DOHH2 (cell line): ENCODE results near the gene SNTB2.
A peak's percentile ranks its signal among the peaks of the same experiment; 100 is the strongest.

Source experiments
- H3F3A ChIP-seq: fragments of 200-600 bp; sonication (generic), shearing (Covaris generic); 2 replicates; pipeline ENCODE4 v1.6.0; 2016; ENCODE audit warnings: antibody characterized with exemption, mild to moderate bottlenecking; ENCODE audit not compliant: control insufficient read depth, insufficient read depth
- H3K27ac ChIP-seq: fragments of 200-600 bp; sonication (generic); 2 replicates; pipeline ENCODE4 v1.5.1; 2014; ENCODE audit warnings: low read depth, mild to moderate bottlenecking, low read length, moderate library complexity
- H3K27me3 ChIP-seq: fragments of 200-600 bp; sonication (generic); 2 replicates; pipeline ENCODE4 v1.6.1; 2014; ENCODE audit warnings: mild to moderate bottlenecking, low read length, mixed read lengths; ENCODE audit not compliant: control insufficient read depth
- H3K36me3 ChIP-seq: fragments of 200-600 bp; sonication (generic); 2 replicates; pipeline ENCODE4 v1.6.1; 2014; ENCODE audit warnings: mild to moderate bottlenecking, low read length, moderate library complexity, mixed read lengths; ENCODE audit not compliant: control insufficient read depth
- H3K4me1 ChIP-seq: fragments of 200-600 bp; sonication (generic); 2 replicates; pipeline ENCODE4 v1.6.1; 2014; ENCODE audit warnings: mild to moderate bottlenecking, low read length, mixed read lengths; ENCODE audit not compliant: control insufficient read depth
- H3K4me2 ChIP-seq: fragments of 200-600 bp; sonication (generic); 2 replicates; pipeline ENCODE4 v1.6.0; 2014; ENCODE audit warnings: mild to moderate bottlenecking, low read length, moderate library complexity
- H3K4me3 ChIP-seq: fragments of 200-600 bp; sonication (generic); 2 replicates; pipeline ENCODE4 v1.5.1; 2014; ENCODE audit warnings: mild to moderate bottlenecking, low read length, mixed read lengths
- H3K79me2 ChIP-seq: fragments of 200-600 bp; sonication (generic); 2 replicates; pipeline ENCODE4 v1.6.1; 2014; ENCODE audit warnings: mild to moderate bottlenecking, low read length, mixed read lengths; ENCODE audit not compliant: control insufficient read depth
- H3K9me2 ChIP-seq: fragments of 200-600 bp; sonication (generic); replicated peaks from 2 replicates; pipeline ENCODE4 v1.6.1; 2014; ENCODE audit warnings: mild to moderate bottlenecking, low read length, mixed read lengths; ENCODE audit not compliant: control insufficient read depth
- H3K9me3 ChIP-seq: fragments of 200-600 bp; sonication (generic); 2 replicates; pipeline ENCODE4 v1.6.1; 2014; ENCODE audit warnings: antibody characterized with exemption, low read length, mixed read lengths; ENCODE audit not compliant: control insufficient read depth, insufficient read depth
- H4K20me1 ChIP-seq: fragments of 200-600 bp; sonication (generic); 2 replicates; pipeline ENCODE4 v1.6.0; 2014; ENCODE audit warnings: low read depth, mild to moderate bottlenecking, antibody characterized with exemption, low read length, moderate library complexity; ENCODE audit not compliant: control insufficient read depth, insufficient read depth
- EZH2phosphoT487 ChIP-seq: fragments of 200-600 bp; sonication (generic); IDR thresholded peaks from 2 replicates; pipeline ENCODE4 v1.6.1; 2017; ENCODE audit warnings: borderline replicate concordance, mild to moderate bottlenecking, antibody characterized with exemption, low read length, moderate library complexity, mixed read lengths
- TF ChIP-seq, protein P1 (sequence below): fragments of 200-600 bp; sonication (generic); IDR thresholded peaks from one replicate; pipeline ENCODE4 v1.5.1; 2014; ENCODE audit warnings: antibody characterized with exemption, mild to moderate bottlenecking, low read depth, low read length; ENCODE audit not compliant: poor library complexity, severe bottlenecking

The SNTB2 gene

DNA sequence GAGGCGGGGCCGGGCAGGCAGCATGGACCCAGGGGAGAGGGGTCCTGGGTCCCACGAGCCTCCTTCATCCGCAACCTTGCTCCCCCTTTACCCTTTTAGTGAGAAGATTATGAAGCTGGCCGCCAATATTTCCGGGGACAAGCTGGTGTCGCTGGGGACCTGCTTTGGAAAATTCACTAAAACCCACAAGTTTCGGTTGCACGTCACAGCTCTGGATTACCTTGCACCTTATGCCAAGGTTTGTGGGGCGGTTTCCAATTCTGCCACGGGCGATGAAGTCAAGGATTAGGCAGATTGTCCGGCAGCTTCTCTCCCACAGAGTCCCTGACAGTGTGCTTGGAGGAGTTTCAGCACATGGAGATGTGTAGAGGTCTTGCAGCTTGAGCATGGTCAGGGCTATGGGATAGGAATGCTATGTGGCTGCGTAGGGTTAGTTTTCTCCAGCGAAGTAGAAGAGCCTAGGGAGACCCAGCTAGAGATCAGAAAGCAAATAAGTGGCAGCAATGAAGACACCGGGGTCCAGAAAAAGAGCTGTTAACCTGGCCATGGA is 153.2 kb downstream of the SNTB2 start:
- H3K79me2 ChIP-seq, result peaks cover 62% of the 10 kb centered on the region

DNA sequence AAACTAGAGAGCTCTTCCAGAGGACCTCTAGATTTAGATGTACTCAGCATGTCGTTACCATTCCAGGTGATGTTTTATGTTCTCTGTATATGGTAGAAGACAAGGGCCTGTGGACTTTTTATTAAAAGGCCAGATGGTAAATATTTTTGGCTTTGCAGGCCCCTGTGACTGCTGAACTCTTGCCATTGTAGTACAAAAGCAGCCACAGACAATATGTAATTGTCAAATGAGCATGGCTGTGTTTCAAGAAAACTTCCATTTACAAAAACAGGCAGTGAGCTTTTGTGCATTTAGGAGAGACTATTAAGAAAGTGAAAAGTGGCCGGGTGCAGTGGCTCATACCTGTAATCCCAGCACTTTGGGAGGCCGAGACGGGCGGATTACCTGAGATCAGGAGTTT is 157.2 kb downstream of the SNTB2 start:
- Histone ChIP-seq H4K20me1 (no peaks in the 10 kb centered on the region; the same call in 1 of the 2 replicates), H3K4me1 (peaks cover 32% of the 10 kb centered on the region), H3F3A (peaks cover 23% of the 10 kb centered on the region), H3K4me3 (no peak overlapping the region), H3K27ac (no peak overlapping the region), H3K36me3 (peaks cover 59% of the 10 kb centered on the region), H3K79me2 (peaks cover 41% of the 10 kb centered on the region), H3K9me2 (no peaks in the 10 kb centered on the region), H3K9me3 (no peaks in the 10 kb centered on the region), H3K4me2 (no peak overlapping the region), H3K27me3 (no peaks in the 10 kb centered on the region)
- TF ChIP-seq EZH2phosphoT487, result no peak
- TF ChIP-seq, protein P1, sequence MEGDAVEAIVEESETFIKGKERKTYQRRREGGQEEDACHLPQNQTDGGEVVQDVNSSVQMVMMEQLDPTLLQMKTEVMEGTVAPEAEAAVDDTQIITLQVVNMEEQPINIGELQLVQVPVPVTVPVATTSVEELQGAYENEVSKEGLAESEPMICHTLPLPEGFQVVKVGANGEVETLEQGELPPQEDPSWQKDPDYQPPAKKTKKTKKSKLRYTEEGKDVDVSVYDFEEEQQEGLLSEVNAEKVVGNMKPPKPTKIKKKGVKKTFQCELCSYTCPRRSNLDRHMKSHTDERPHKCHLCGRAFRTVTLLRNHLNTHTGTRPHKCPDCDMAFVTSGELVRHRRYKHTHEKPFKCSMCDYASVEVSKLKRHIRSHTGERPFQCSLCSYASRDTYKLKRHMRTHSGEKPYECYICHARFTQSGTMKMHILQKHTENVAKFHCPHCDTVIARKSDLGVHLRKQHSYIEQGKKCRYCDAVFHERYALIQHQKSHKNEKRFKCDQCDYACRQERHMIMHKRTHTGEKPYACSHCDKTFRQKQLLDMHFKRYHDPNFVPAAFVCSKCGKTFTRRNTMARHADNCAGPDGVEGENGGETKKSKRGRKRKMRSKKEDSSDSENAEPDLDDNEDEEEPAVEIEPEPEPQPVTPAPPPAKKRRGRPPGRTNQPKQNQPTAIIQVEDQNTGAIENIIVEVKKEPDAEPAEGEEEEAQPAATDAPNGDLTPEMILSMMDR, result no peak

More for the DNA sequence above, 153.2 kb downstream of the SNTB2 start:
- H4K20me1 ChIP-seq, result no peaks in the 10 kb centered on the region
- H3K27ac ChIP-seq, result peak overlapping the region; percentile 70
- peaks cover 8% of the 10 kb centered on the region for H3F3A ChIP-seq
- peaks cover 29% of the 10 kb centered on the region for H3K4me1 ChIP-seq
- H3K36me3 ChIP-seq, result peaks cover 60% of the 10 kb centered on the region
- TF ChIP-seq EZH2phosphoT487, result no peak
- TF ChIP-seq, protein P1, result no peak
- peak overlapping the region; percentile 87 for H3K4me2 ChIP-seq
- peak overlapping the region; percentile 91 for H3K4me3 ChIP-seq
- H3K9me2 ChIP-seq, result no peaks in the 10 kb centered on the region
- H3K9me3 ChIP-seq, result no peaks in the 10 kb centered on the region
- H3K27me3 ChIP-seq, result no peaks in the 10 kb centered on the region

DNA sequence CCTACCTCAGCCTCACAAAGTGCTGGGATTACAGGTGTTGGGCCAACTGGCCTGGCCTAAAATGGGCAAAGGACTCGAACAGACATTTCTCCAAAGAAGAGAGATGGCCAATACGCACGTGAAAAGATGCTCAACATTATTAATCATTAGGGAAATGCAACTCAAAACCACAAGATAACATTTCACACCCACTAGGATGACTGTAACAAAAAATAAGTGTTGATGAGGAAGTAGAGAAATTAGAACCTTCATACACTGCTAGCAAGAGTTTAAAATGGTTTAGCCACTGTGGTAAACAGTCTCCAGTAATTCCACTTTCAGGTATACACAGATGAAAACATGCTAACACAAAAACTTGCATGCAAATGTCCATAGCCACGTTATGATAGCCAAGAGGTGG is 159.0 kb downstream of the SNTB2 start:
- Histone ChIP-seq H3K27me3 (no peaks in the 10 kb centered on the region), H3K27ac (peak overlapping the region; percentile 42), H3K36me3 (peaks cover 51% of the 10 kb centered on the region), H3K4me2 (peak overlapping the region; percentile 14; the same call in 1 of the 2 replicates), H4K20me1 (no peaks in the 10 kb centered on the region; the same call in 1 of the 2 replicates), H3K4me3 (no peak overlapping the region), H3K79me2 (peaks cover 24% of the 10 kb centered on the region), H3K9me3 (no peaks in the 10 kb centered on the region), H3K4me1 (peaks cover 28% of the 10 kb centered on the region), H3F3A (peaks cover 23% of the 10 kb centered on the region), H3K9me2 (no peaks in the 10 kb centered on the region)
- no peak for TF ChIP-seq EZH2phosphoT487
- TF ChIP-seq, protein P1, result no peak
